Peyer's patch (tissue), 4 donors: ENCODE measurements around the gene MRPS9.

Experiments
- POLR2A ChIP-seq, 2 donors: fragments of 450-650 bp; IDR thresholded peaks; one replicate each; pipeline ENCODE4 v1.5.1; 2017; ENCODE audit warnings: antibody characterized with exemption in 2 of 2, mild to moderate bottlenecking in 2 of 2, moderate library complexity in 2 of 2
- TF ChIP-seq, protein P1 (sequence below), 6 experiments: fragments of 450-650 bp in 4 of 6; fragments of 200-600 bp in 2 of 6; sonication (generic) in 1 of 6; IDR thresholded peaks; one replicate each; pipeline ENCODE4 v1.5.1; 2017 to 2019; ENCODE audit warnings: antibody characterized with exemption in 6 of 6, mild to moderate bottlenecking in 3 of 6, moderate library complexity in 1 of 6

DNA sequence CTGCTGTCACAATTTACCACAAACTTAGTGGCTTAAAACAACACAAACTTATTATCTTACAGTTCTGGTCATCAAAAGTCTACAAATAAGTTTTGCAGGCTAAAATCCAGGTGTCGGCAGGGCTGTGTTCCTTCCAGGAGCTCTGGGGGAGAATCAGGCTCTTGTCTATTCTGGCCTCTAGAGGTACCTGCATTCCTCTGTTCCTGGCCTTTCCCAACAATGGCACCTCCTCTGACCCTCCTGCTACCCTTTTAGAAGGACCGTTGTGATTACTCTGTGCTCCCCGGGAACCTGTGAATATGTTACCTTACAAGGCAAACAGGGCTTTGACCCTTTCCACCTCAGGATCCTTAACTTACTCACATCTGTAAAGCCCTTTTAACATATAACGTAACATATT is 98.5 kb downstream of the MRPS9 start:
- TF ChIP-seq, protein P1, sequence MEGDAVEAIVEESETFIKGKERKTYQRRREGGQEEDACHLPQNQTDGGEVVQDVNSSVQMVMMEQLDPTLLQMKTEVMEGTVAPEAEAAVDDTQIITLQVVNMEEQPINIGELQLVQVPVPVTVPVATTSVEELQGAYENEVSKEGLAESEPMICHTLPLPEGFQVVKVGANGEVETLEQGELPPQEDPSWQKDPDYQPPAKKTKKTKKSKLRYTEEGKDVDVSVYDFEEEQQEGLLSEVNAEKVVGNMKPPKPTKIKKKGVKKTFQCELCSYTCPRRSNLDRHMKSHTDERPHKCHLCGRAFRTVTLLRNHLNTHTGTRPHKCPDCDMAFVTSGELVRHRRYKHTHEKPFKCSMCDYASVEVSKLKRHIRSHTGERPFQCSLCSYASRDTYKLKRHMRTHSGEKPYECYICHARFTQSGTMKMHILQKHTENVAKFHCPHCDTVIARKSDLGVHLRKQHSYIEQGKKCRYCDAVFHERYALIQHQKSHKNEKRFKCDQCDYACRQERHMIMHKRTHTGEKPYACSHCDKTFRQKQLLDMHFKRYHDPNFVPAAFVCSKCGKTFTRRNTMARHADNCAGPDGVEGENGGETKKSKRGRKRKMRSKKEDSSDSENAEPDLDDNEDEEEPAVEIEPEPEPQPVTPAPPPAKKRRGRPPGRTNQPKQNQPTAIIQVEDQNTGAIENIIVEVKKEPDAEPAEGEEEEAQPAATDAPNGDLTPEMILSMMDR (IDR thresholded peaks at IDR 0.05) = no peak
- TF ChIP-seq POLR2A (IDR thresholded peaks at IDR 0.05) = no peak
